CD14-positive monocyte (primary cell): ENCODE measurements around the gene ARPC2. TPM values are rescaled to one million over a fixed set of nuclear protein-coding genes. Genes with fewer than 3 reads are reported as not detected.

Experiments
- DNase-seq, 3 donors: peaks; one replicate each; pipeline ENCODE4 v3.0.0-alpha.2; 2011 to 2022
- H2AFZ ChIP-seq: 2 replicates; pipeline ENCODE4 v1.6.0; 2012; ENCODE audit warnings: mild to moderate bottlenecking, low read depth, low read length, inconsistent platforms; ENCODE audit not compliant: insufficient read depth, poor library complexity, severe bottlenecking
- H3K27ac ChIP-seq, 2 donors: 1 replicate in 1 of 2; 2 replicates in 1 of 2; pipeline ENCODE4 v1.5.1; 2012 to 2013; ENCODE audit warnings: low read length in 2 of 2, control low read depth in 1 of 2, inconsistent platforms in 1 of 2, low read depth in 1 of 2, mild to moderate bottlenecking in 1 of 2
- H3K27me3 ChIP-seq, 2 donors: one replicate each; pipeline versions ENCODE4 v1.6.0 to v1.6.1; 2011 to 2013; ENCODE audit warnings: low read length in 2 of 2; ENCODE audit not compliant: control insufficient read depth in 2 of 2, insufficient read depth in 2 of 2
- H3K36me3 ChIP-seq, 2 donors: replicated peaks in 1 of 2; 1 replicate in 1 of 2; 2 replicates in 1 of 2; pipeline versions ENCODE4 v1.5.1 to v1.6.1; 2012 to 2013; ENCODE audit warnings: low read length in 2 of 2, control low read depth in 1 of 2, inconsistent platforms in 1 of 2, mild to moderate bottlenecking in 1 of 2; ENCODE audit not compliant: insufficient read depth in 2 of 2, control insufficient read depth in 1 of 2
- H3K4me1 ChIP-seq, 2 donors: 1 replicate in 1 of 2; 2 replicates in 1 of 2; pipeline versions ENCODE4 v1.5.1 to v1.6.1; 2012 to 2013; ENCODE audit warnings: low read length in 2 of 2, control low read depth in 1 of 2, inconsistent platforms in 1 of 2, mild to moderate bottlenecking in 1 of 2, moderate library complexity in 1 of 2; ENCODE audit not compliant: insufficient read depth in 2 of 2, control insufficient read depth in 1 of 2
- H3K4me2 ChIP-seq: replicated peaks from 2 replicates; pipeline ENCODE3; 2012; ENCODE audit warnings: low read length, moderate library complexity, mild to moderate bottlenecking; ENCODE audit not compliant: poor library complexity, severe bottlenecking; ENCODE audit errors: extremely low read depth
- H3K4me3 ChIP-seq, 3 experiments: fragments of 200-600 bp in 1 of 3; sonication (generic) in 1 of 3; replicated peaks in 1 of 3; 1 replicate in 2 of 3; 2 replicates in 1 of 3; pipeline ENCODE4 v1.5.1; 2011 to 2013; ENCODE audit warnings: low read length in 3 of 3, mild to moderate bottlenecking in 3 of 3, control low read depth in 2 of 3, low read depth in 2 of 3, inconsistent platforms in 1 of 3, moderate library complexity in 1 of 3
- H3K79me2 ChIP-seq: 2 replicates; pipeline ENCODE4 v1.6.0; 2012; ENCODE audit warnings: mild to moderate bottlenecking, control low read depth, inconsistent platforms, low read length, moderate library complexity; ENCODE audit not compliant: insufficient read depth
- H3K9ac ChIP-seq: 2 replicates; pipeline ENCODE4 v1.6.0; 2017; ENCODE audit warnings: low read length, mild to moderate bottlenecking; ENCODE audit not compliant: insufficient read depth, poor library complexity, severe bottlenecking
- H3K9me3 ChIP-seq, 2 donors: replicated peaks in 1 of 2; 1 replicate in 1 of 2; 2 replicates in 1 of 2; pipeline versions ENCODE4 v1.5.1 to v1.6.1; 2012 to 2013; ENCODE audit warnings: low read length in 2 of 2, control low read depth in 1 of 2; ENCODE audit not compliant: control insufficient read depth in 1 of 2, insufficient read depth in 1 of 2
- H4K20me1 ChIP-seq: 2 replicates; pipeline ENCODE4 v1.6.0; 2012; ENCODE audit warnings: mild to moderate bottlenecking, low read length, control low read depth, moderate library complexity; ENCODE audit not compliant: insufficient read depth
- H3K27ac Mint-ChIP-seq, 7 donors: one replicate each; pipeline ENCODE4 v1.8.0; 2020; ENCODE audit warnings: mild to moderate bottlenecking in 7 of 7, mixed read lengths in 7 of 7, moderate library complexity in 6 of 7, inconsistent platforms in 2 of 7
- H3K27me3 Mint-ChIP-seq, 3 donors: one replicate each; pipeline ENCODE4 v1.8.0; 2021 to 2022; ENCODE audit warnings: low read depth in 3 of 3, mild to moderate bottlenecking in 3 of 3, mixed read lengths in 3 of 3, moderate library complexity in 3 of 3, inconsistent platforms in 1 of 3
- H3K36me3 Mint-ChIP-seq, 2 donors: one replicate each; pipeline ENCODE4 v1.8.0; 2020; ENCODE audit warnings: mixed read lengths in 2 of 2, inconsistent platforms in 1 of 2, mild to moderate bottlenecking in 1 of 2
- H3K4me1 Mint-ChIP-seq: one replicate; pipeline ENCODE4 v1.8.0; 2020; ENCODE audit warnings: mild to moderate bottlenecking, mixed read lengths
- H3K4me3 Mint-ChIP-seq, 2 donors: one replicate each; pipeline ENCODE4 v1.8.0; 2020; ENCODE audit warnings: mild to moderate bottlenecking in 2 of 2, mixed read lengths in 2 of 2, moderate library complexity in 1 of 2
- H3K9me3 Mint-ChIP-seq, 7 donors: one replicate each; pipeline ENCODE4 v1.8.0; 2020 to 2022; ENCODE audit warnings: mixed read lengths in 7 of 7, mild to moderate bottlenecking in 6 of 7, moderate library complexity in 6 of 7, inconsistent platforms in 2 of 7
- CTCF ChIP-seq: fragments of 200-600 bp; IDR thresholded peaks from one replicate; pipeline ENCODE4 v1.8.0; 2022; ENCODE audit warnings: antibody characterized with exemption, mild to moderate bottlenecking
- WGBS: methylation state at CpG from one replicate; pipeline ENCODE4 v1.1.5; 2013; ENCODE audit warnings: missing lambda C conversion rate; ENCODE audit not compliant: insufficient coverage; 5-methylcytosine and 5-hydroxymethylcytosine counted together
- intact Hi-C, 2 donors: fragments of 100-400 bp; cut with micrococcal nuclease; formaldehyde crosslinking; loops; one replicate each; pipeline versions ENCODE4 v1.15.0 to v1.15.1; 2023
- polyA plus RNA-seq, 3 donors: library from polyadenylated mRNA; depleted of rRNA in 1 of 3; unstranded in 2 of 3; stranded (reverse) in 1 of 3; fragments of 300-500 nt in 2 of 3; fragments of >200 nt in 1 of 3; fragmentation: Illumina TruSeq in 2 of 3; gene quantifications; 1 replicate in 2 of 3; 2 replicates in 1 of 3; pipeline ENCODE4 v1.2.3, GENCODE V29; 2012 to 2021

ARPC2 gene
- polyA plus RNA-seq, 3 donors: 640 to 1,227 (median 1,162) TPM

- Histone ChIP-seq H4K20me1 (peaks cover 100% of the 10 kb centered on the region), H3K79me2 (peaks cover 87% of the 10 kb centered on the region), H2AFZ (no peak overlapping the region), H3K9ac (no peak overlapping the region), H3K27ac (peak overlapping the region in 1 of 2 donors; percentile 68), H3K27me3 (no peaks in the 10 kb centered on the region), H3K4me1 (peaks cover 75 to 91% of the 10 kb centered on the region in 2 donors), H3K4me3 (no peak overlapping the region), H3K9me3 (no peaks in the 10 kb centered on the region), H3K36me3 (peaks cover 66 to 94% of the 10 kb centered on the region in 2 donors), H3K4me2 (no peak overlapping the region)
- no peak for DNase-seq
- no peak for TF ChIP-seq CTCF
- Mint-ChIP-seq H3K27me3 (no peaks in the 10 kb centered on the region), H3K27ac (peak overlapping the region in 6 of 7 donors; percentile 27 to 88 (median 71)), H3K9me3 (no peaks in the 10 kb centered on the region), H3K36me3 (peaks cover 70 to 79% of the 10 kb centered on the region in 2 donors), H3K4me1 (peaks cover 84% of the 10 kb centered on the region), H3K4me3 (no peak overlapping the region)
- 100% methylated on average over 1 of the region's 3 CpGs for WGBS
- intact Hi-C loops: no loop called here
Observed at GRCh38 chr2:218226903-218227302, 9.9 kb downstream of the ARPC2 start.

GRCh38 chr2:218228366-218229090, 11.5 kb downstream of the ARPC2 start:
- TF ChIP-seq CTCF: no peak
- Histone ChIP-seq H3K4me2 (peak overlapping the region; percentile 72), H3K9me3 (no peaks in the 10 kb centered on the region), H3K27me3 (no peaks in the 10 kb centered on the region), H4K20me1 (peaks cover 100% of the 10 kb centered on the region), H3K9ac (no peak overlapping the region), H3K36me3 (peaks cover 78 to 94% of the 10 kb centered on the region in 2 donors), H3K4me1 (peaks cover 59 to 74% of the 10 kb centered on the region in 2 donors), H3K27ac (peak overlapping the region; percentile 30 to 68), H3K79me2 (peaks cover 87% of the 10 kb centered on the region), H2AFZ (no peak overlapping the region), H3K4me3 (peak overlapping the region in 1 of 3 experiments; percentile 64)
- Mint-ChIP-seq H3K9me3 (no peaks in the 10 kb centered on the region), H3K36me3 (peaks cover 75 to 88% of the 10 kb centered on the region in 2 donors), H3K4me1 (peaks cover 69% of the 10 kb centered on the region), H3K27ac (peak overlapping the region; percentile 79 to 88 (median 86)), H3K4me3 (peak overlapping the region in 1 of 2 donors; percentile 35), H3K27me3 (no peaks in the 10 kb centered on the region)
- intact Hi-C loops: no loop called here
- DNase-seq: peak in 2 of 3 donors; percentile 23 to 28
- no CpG with 5 or more reads among the region's 6 CpGs for WGBS
